HG03439 (cell line): ENCODE measurements around the gene PATJ.
"Not testable (repeated sequence)": the region's sequence is repeated elsewhere in the genome, so short reads cannot be mapped to it uniquely, and the experiment has no call there.

Experiments
- ATAC-seq: cut with Tn5 transposase; IDR thresholded peaks from one replicate; pipeline ENCODE4 v1.9.1; 2021; ENCODE audit warnings: mild to moderate bottlenecking, moderate library complexity; ENCODE audit not compliant: unreplicated experiment

Gene PATJ

GRCh38 chr1:62159940-62160348, 417.7 kb downstream of the PATJ start:
- ATAC-seq = no peak

DNA sequence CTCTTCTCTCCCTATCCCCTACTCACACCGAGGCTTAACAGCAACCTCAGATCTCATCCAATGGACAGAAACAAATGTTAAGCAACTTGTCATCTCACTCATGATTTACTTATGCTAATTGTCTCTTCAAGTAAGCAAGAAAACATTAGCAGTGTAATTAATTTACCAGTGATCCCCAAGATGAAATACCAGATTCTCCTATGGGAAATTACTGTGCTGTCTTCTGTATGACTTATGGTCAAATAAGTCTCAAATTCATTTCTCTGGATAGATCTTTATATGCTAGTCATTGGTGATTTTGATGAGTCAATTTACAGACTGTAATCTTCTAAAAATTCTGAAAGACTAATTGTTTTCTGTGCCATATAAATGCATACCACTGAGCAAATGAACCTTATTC, 419.4 kb downstream of the PATJ start:
- ATAC-seq = no peak

GRCh38 chr1:62170380-62170779, 428.1 kb downstream of the PATJ start:
- ATAC-seq = not testable (repeated sequence)

DNA sequence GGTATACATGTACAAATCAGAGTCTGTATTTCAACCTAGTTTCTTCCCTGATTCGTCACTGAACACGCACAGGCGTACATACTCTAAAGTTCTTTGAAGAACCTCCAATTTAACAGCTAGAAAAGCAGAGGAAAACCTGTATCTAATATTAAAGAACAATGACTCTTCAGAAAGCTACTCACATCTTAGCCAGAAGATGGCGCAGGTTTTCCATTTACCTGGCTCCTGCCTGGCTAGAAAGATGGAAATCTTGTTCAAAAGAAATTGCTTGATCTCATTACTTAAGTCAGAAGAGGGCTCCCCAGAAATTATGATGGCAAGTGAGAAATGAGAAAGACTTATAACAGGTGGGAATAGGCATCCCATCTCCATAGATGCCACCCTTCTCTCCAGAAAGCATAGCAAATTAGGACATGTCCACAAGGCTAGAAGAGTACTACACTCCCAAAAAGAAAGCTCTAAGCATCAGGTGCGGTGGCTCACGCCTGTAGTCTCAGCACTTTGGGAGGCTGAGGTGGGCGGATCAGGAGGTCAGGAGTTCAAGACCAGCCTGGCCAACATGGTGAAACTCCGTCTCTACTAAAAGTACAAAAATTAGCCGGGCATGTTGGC, 433.4 kb downstream of the PATJ start:
- ATAC-seq = no peak

DNA sequence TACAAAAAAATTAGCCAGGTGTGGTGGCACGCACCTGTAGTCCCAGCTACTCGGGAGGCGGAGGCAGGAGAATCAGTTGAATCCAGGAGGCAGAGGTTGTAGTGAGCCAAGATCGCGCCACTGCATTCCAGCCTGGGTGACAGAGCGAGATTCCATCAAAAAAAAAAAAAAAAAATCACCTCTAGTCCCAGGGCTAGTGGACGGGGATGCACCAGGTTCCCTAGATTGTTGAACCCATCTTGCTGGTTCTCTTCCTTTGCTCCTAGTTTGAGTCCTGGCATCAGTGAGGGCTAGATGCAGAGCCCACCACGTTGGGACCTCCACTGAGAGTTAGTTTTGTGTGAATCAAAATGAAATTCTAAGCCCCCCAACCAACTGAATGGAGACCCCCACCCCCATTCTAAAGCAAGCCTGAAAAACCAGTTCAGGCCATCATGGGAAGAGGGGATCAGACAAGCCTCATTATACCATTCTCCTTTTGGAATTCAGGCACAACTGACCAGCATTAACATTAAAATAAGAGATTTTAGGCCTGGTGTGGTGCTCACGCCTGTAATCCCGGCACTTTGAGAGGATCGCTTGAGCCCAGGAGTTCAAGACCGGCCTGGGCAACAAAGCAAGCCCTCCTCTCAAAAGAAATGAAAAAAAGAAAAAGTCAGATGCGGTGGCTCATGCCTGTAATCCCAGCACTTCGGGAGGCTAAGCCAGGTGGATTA, 434.5 kb downstream of the PATJ start:
- ATAC-seq = no peak

DNA sequence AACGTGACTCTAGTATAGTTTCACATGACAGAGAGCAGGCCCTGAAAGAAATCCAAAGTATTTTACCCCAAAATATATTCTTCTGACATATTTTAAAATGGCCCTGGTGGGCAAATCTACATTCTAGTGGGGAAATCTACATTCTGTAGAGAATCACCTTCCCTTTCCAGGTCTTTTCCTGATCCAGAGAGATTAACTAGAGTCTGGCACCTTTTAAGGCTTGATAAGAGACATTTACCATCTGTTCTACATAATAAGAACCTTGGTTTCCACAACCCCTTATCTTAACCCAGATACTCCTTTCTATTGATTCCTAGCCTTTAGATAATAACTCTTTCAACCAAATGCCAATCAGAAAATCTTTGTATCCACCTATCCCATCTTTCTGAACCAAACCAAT, 435.3 kb downstream of the PATJ start:
- ATAC-seq = no peak

DNA sequence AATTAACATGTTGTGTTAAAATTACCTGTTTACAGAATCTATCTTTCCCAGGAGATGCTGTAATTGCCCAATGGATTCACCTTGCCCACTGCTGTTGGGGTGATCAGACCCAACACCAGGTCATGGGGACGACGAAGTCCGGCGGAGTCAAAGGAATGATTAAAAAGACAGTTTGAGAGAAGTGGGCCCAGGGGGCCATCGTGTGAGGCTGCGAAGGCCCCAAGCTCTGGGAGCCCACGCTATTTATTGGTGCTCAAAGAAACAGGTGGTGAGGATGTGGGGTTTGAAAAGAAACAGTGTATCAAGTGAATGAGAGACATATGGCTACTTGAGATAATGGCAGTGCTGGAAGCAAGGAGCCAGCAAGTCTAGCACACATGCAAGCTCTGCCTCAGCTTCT, 436.1 kb downstream of the PATJ start:
- ATAC-seq = no peak

DNA sequence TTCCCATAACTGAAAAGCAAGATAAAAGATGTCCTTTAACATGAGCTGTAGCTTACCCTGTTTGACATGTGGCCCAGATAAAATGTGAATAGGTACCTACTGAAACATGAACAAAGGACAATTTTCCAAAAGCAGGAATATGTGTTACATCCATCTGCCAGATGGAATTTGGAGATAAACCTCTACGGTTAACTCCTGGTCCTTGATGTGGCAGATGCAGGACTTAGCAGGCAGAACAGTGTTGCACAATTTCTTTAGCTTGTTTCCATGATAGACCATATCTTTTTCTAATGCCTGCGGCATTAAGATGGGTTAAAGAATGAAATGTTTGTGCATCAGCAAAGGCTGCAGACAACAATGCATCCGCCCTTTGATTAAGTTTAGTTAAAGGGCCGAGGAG, 437.8 kb downstream of the PATJ start:
- ATAC-seq = not testable (repeated sequence)

DNA sequence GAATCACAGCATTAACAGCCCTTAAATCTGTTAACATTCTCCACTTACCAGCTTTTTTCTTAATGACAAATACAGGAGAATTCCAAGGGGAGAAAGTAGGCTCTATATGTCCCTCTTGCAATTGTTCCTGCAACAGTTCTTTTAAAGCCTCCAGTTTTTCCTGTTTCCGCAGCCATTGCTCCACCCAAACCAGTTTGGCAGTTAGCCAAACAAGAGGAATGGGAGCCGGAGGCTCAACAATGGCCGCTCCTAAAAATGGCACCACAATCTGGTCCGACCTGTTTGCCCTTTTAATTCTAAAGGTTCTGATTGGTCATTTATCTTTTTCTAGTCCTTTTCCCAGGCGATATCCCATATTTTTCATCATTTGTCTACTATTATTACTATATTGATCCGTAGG, 438.4 kb downstream of the PATJ start:
- no peak for ATAC-seq

GRCh38 chr1:62181532-62181931, 439.3 kb downstream of the PATJ start:
- ATAC-seq = no peak

DNA sequence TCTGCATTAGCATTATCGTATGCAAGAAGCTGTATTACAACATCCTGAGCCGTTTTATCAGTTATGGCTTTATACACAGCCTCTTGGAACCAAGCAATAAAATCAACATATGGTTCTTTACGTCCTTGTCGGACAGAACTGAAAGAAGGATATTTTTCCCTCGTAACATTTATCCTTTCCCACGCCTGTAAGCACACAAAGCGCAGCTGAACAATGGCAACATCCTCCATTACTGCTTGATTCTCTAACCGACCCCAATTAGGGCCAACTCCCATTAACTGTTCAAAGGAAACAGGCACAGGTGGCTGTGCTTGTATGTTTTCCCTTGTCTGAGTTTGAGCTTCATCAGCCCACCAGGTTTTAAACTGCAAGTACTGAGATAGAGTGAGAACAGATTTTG, 439.9 kb downstream of the PATJ start:
- not testable (repeated sequence) for ATAC-seq

- ATAC-seq = not testable (repeated sequence)
These were observed 441.1 kb downstream of the PATJ start for GRCh38 chr1:62183164-62184020.

- no peak for ATAC-seq
These were observed 442.1 kb downstream of the PATJ start for GRCh38 chr1:62184336-62184735.

DNA sequence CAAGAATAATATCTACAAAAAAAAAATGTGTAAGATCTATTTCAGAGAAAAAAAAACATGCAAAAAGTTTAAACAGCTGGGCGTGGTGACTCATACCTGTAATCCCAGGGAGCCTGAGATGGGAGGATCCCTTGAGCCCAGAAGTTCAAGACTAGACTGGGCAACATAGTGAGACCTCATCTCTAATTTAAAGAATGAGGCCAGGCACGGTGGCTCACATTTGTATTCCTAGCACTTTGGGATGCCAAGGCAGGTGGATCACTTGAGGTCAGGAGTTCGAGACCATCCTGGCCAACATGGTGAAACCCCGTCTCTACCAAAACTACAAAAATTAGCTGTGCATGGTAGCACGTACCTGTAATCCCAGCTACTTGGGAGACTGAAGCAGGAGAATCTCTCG, 443.0 kb downstream of the PATJ start:
- not testable (repeated sequence) for ATAC-seq

DNA sequence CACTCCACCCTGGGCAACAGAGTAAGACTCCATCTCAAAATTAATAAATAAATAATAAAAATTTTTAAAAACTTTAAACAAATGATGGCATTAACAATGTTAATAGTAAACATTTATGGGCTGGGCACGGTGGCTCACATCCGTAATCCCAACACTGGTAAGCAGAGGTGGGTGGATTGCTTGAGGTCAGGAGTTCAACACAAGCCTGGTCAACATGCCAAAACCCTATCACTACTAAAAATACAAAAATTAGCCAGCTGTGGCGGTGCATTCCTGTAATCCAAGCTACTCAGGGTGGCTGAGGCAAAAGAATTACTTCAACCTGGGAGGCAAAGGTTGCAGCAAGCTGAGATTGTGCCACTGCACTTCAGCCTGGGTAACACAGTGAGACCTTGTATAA, 443.4 kb downstream of the PATJ start:
- ATAC-seq = no peak

DNA sequence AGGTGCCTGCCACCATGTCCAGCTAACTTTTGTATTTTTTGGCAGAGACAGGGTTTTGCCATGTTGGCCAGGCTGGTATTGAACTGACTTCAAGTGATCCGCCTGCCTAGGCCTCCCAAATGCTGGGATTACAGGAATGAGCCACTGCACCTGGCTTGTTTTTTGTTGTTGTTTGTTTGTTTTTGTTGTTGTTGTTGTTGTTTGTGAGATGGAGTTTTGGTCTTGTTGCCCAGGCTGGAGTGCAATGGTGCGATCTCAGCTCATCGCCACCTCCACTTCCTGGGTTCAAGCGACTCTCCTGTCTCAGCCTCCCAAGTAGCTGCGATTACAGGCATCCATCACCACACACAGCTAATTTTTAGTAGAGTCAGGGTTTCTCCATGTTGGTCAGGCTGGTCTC, 445.3 kb downstream of the PATJ start:
- no peak for ATAC-seq

- no peak for ATAC-seq
These were observed 445.8 kb downstream of the PATJ start for GRCh38 chr1:62188111-62188510.

GRCh38 chr1:62194651-62195544, 452.6 kb downstream of the PATJ start, which contains the start of gene L1TD1:
TSS of gene L1TD1 (plus strand) at chr1:62194849. CDS start at chr1:62206629, 11,780 bp downstream.
- no peak for ATAC-seq

GRCh38 chr1:62196086-62196690, 453.9 kb downstream of the PATJ start:
- ATAC-seq = no peak

DNA sequence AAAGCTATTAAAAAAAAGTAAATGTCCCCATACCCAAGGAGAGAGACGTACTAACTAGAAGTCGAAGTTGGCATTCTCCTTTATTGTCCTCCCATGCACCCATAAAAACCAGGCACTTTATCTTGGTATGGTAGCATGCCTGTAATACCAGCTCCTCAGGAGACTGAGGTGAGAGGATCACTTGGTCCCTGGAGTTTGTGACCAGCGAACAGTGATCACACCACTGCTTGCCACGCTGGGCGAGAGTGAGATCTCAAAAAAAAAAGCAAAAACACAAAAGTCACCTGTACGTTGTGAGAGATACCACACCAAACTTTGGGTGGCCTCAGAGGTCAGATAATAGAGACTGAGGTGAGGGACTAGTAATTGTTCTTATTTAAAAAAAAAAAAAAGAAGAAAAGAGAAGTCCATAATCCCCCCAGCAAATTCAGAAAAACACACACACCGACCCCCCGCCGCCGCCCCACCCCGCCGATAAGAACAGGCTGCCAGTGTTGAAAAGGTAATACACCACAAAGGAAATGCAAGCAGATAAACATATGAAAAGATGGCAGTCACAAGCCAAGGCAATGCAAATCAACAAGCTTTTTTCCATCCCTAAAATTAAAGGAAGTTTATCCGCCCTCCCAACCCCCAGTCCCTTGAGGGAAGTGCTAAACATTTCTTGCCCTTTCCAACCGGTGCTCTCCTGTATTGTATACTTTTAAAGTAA, 455.9 kb downstream of the PATJ start:
- no peak for ATAC-seq
